MM.1S (cell line): ENCODE results near the gene LMNTD2.

ENCODE experiments used
- CTCF ChIP-seq: fragments of 300-600 bp; sonication (generic); IDR thresholded peaks from 2 replicates; pipeline ENCODE4 v1.5.1; 2016; ENCODE audit warnings: antibody characterized with exemption, low read length, mixed read lengths
- EZH2phosphoT487 ChIP-seq: fragments of 300-600 bp; sonication (generic); IDR thresholded peaks from 2 replicates; pipeline ENCODE4 v1.6.1; 2018; ENCODE audit warnings: antibody characterized with exemption, low read length

GRCh38 chr11:551131-551530 lies 9.4 kb downstream of the LMNTD2 start:
- no peak for TF ChIP-seq CTCF
- no peak for TF ChIP-seq EZH2phosphoT487
